ENCODE results near the gene SUFU.

The SUFU gene

DNA sequence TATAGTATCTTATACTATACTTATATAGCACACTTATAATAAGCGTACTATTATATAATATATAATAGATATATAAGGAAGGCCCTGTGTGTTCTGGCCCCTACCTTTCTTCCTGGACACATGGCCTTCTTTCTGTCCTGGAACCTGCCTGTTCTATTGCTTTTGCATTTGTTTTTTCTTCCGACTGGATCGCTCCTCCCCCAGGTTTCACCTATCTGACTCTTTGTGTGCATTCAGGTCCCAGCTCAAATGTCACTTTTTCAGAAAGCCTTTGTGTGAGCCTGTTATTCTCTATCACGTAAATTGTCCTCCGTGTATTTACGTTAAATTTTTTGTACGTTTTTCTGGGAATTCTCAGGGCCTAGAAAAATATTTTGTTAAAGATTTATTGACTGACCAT is 137.6 kb downstream of the SUFU start:
- TF ChIP-seq TARDBP (IDR thresholded peaks at IDR 0.05) = no peak
- TF ChIP-seq BHLHE40 (IDR thresholded peaks at IDR 0.05; ENCODE audit: borderline replicate concordance) = no peak
- TF ChIP-seq L3MBTL2 (conservative IDR thresholded peaks at IDR 0.05) = no peak; the same call in 1 of the 2 replicates
- no peak for TF ChIP-seq SP1 (IDR thresholded peaks at IDR 0.05)
- TF ChIP-seq HDGF (IDR thresholded peaks at IDR 0.05; ENCODE audit: borderline replicate concordance) = no peak
- TF ChIP-seq ARNT (IDR thresholded peaks at IDR 0.05) = no peak
- no peak for TF ChIP-seq LEF1 (IDR thresholded peaks at IDR 0.05; ENCODE audit: borderline replicate concordance)
- TF ChIP-seq SUZ12 (IDR thresholded peaks at IDR 0.05) = no peak
- no peak for TF ChIP-seq ELF4 (IDR thresholded peaks at IDR 0.05)
- TF ChIP-seq, protein P1, sequence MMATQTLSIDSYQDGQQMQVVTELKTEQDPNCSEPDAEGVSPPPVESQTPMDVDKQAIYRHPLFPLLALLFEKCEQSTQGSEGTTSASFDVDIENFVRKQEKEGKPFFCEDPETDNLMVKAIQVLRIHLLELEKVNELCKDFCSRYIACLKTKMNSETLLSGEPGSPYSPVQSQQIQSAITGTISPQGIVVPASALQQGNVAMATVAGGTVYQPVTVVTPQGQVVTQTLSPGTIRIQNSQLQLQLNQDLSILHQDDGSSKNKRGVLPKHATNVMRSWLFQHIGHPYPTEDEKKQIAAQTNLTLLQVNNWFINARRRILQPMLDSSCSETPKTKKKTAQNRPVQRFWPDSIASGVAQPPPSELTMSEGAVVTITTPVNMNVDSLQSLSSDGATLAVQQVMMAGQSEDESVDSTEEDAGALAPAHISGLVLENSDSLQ (IDR thresholded peaks at IDR 0.05) = no peak
- TF ChIP-seq FOXK2 (IDR thresholded peaks at IDR 0.05) = no peak
- TF ChIP-seq ZNF384 (IDR thresholded peaks at IDR 0.05) = no peak
- no peak for TF ChIP-seq CTBP1 (IDR thresholded peaks at IDR 0.05; ENCODE audit: borderline replicate concordance)
- no peak for TF ChIP-seq FOXM1 (IDR thresholded peaks at IDR 0.05; ENCODE audit: borderline replicate concordance)
- TF ChIP-seq FOXA1 (IDR thresholded peaks at IDR 0.05) = no peak
- no peak for TF ChIP-seq NFRKB (IDR thresholded peaks at IDR 0.05)
- ChIA-PET CTCF (no interaction called here), POLR2A (interaction anchor here (0.7 to 2.7 kb wide), 9 partner anchors 9 to 73 kb away, joined by 3 to 10 read pairs (median 4); partner anchors contain the start of genes ARL3 and SFXN2)
- no peak for DNase-seq (ENCODE audit: extremely low spot score)

DNA sequence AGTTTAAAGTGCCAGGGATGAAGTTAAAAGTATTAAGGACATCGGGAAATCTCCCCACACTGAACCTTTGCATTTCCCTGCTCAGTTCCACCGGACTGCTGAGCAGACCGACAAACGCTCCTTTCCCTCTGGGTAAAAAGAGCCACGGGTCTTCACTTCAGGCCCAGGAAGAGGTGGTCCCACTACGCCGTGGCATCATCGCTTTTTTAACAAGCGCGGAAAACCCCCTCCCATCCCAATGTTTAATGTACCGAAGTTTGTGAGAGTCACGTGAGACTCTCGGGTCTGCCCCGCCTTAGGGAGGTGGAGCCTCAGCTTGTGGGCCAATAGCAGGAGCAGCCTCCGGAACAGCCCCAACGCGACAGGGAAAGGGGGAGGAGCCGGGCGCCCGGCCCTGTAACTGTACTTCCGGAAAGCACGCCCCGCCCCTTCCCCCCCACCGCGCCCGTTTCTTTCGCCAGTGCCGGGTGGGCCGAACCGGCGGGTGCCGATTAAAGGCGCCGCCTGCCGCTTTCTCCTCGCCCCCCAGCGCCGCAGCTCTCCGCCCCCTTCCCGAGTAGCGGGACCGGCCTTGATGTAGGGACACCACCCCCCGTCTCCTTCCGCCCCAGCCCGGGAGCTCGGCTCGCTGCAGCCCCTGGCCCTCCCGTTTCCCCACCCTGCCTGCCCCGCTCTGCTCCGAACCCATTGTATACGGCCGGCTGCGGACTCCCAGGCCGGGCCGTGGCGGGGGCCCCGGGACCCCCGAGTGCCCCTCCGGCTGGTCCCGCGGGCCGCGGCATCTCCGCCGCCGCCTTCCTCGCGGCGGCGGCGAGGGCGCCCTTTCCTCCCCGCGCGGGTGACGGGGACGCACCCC is 138.3 kb downstream of the SUFU start:
- ChIA-PET CTCF (no interaction called here), POLR2A (interaction anchor here (0.7 to 2.7 kb wide), 12 partner anchors 10 to 72 kb away, joined by 3 to 10 read pairs (median 4); partner anchors contain the start of genes ARL3 and SFXN2)
- peak; percentile 95 for DNase-seq (ENCODE audit: extremely low spot score)
- peak; percentile 33; the same call in 1 of the 2 replicates for TF ChIP-seq ELF4 (IDR thresholded peaks at IDR 0.05)
- TF ChIP-seq ARNT (IDR thresholded peaks at IDR 0.05) = no peak
- TF ChIP-seq L3MBTL2 (conservative IDR thresholded peaks at IDR 0.05) = no peak

DNA sequence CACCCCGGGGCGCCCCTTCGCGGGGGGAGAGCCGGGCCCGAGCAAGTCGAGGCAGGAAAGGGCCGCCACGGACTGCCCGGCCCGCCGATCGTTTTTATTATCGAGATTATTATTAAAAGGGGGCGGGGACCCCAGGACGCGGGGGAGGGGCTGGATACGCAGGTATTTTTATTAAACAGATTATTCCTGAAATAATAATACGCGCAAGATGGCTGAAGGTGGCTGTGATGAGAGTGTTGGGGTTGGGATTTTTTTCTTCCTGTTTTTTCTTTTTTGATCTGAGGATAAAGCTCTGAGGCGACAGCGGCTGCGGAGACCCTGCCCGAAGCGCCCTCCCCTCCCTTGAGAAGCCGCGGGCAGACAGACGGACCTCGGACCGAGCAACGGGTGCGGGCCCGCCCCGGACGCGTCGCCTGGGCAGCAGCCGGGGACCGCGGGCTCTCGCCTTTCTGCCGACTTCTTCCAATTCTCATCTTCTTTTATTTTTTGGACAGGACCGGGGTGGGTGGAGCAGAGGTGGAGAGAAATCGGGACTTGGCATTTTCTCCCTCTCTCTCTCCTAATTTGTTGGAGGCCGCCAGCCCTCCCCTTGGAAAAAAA is 139.1 kb downstream of the SUFU start:
- TF ChIP-seq ELF4 (IDR thresholded peaks at IDR 0.05) = no peak
- ChIA-PET CTCF (no interaction called here), POLR2A (interaction anchor here (1.1 to 2.7 kb wide), 5 partner anchors 11 to 71 kb away, joined by 4 to 10 read pairs (median 7); partner anchors contain the start of genes ARL3 and SFXN2)
- no peak for DNase-seq (ENCODE audit: extremely low spot score)

DNA sequence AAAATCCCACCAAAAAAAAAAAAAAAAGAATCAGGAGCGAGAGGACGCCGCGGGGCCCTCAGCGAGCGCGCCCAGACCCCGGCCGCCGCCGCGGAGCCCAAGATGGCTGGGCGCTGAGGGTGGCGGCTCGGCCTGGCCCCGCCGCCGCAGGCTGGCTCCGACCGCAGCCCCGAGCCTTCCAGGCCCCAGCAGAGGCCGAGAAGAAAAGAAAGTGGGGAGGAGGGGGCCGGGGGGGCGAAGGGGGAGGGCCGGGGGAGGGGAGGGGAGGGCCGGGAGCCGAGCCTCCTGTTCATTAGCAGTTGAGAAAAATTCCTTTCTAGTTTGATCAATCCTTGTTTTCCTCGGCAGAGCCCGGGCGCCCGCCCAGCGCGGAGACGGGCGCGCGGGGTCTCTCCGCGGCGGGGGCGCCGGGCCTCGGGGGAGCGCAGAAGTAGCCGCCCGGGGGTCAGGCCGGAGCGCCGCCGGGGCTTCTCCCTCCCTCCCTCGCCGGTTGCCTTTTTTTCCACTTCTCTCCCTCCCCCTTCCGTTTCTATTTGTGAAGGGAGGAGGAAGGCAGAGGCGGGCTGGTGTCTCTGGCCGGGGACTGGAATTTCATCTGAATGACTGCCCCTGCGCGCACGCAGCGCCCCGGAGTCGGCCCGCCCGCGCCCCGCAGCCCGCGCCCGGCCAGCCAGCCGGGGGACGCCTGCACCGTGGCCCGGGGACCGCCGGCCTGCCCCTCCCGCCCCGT is 139.7 kb downstream of the SUFU start:
- DNase-seq (ENCODE audit: extremely low spot score) = peak; percentile 46
- CTCF ChIA-PET = interaction anchor here (0.7 to 1.1 kb wide), 2 partner anchors 27 to 33 kb away, joined by 3 to 4 read pairs; no protein-coding TSS in a partner anchor
- TF ChIP-seq ELF4 (IDR thresholded peaks at IDR 0.05) = no peak
- no peak for TF ChIP-seq ARNT (IDR thresholded peaks at IDR 0.05)
- no peak for TF ChIP-seq SUZ12 (IDR thresholded peaks at IDR 0.05)
- no peak for TF ChIP-seq FOXM1 (IDR thresholded peaks at IDR 0.05; ENCODE audit: borderline replicate concordance)
- no peak for TF ChIP-seq BHLHE40 (IDR thresholded peaks at IDR 0.05; ENCODE audit: borderline replicate concordance)
- TF ChIP-seq, protein P1 (IDR thresholded peaks at IDR 0.05) = no peak
- no peak for TF ChIP-seq TARDBP (IDR thresholded peaks at IDR 0.05)
- TF ChIP-seq ZNF384 (IDR thresholded peaks at IDR 0.05) = no peak
- no peak for TF ChIP-seq NFRKB (IDR thresholded peaks at IDR 0.05)
- no peak for TF ChIP-seq L3MBTL2 (conservative IDR thresholded peaks at IDR 0.05)
- no peak for TF ChIP-seq LEF1 (IDR thresholded peaks at IDR 0.05; ENCODE audit: borderline replicate concordance)
- TF ChIP-seq HDGF (IDR thresholded peaks at IDR 0.05; ENCODE audit: borderline replicate concordance) = no peak
- TF ChIP-seq SP1 (IDR thresholded peaks at IDR 0.05) = no peak
- no peak for TF ChIP-seq FOXK2 (IDR thresholded peaks at IDR 0.05)
- no peak for TF ChIP-seq CTBP1 (IDR thresholded peaks at IDR 0.05; ENCODE audit: borderline replicate concordance)
- TF ChIP-seq FOXA1 (IDR thresholded peaks at IDR 0.05) = no peak
- POLR2A ChIA-PET = interaction anchor here (1.2 to 2.3 kb wide), 6 partner anchors 19 to 140 kb away, joined by 3 to 17 read pairs (median 4); partner anchors contain the start of genes ARL3, SFXN2, SUFU and WBP1L

DNA sequence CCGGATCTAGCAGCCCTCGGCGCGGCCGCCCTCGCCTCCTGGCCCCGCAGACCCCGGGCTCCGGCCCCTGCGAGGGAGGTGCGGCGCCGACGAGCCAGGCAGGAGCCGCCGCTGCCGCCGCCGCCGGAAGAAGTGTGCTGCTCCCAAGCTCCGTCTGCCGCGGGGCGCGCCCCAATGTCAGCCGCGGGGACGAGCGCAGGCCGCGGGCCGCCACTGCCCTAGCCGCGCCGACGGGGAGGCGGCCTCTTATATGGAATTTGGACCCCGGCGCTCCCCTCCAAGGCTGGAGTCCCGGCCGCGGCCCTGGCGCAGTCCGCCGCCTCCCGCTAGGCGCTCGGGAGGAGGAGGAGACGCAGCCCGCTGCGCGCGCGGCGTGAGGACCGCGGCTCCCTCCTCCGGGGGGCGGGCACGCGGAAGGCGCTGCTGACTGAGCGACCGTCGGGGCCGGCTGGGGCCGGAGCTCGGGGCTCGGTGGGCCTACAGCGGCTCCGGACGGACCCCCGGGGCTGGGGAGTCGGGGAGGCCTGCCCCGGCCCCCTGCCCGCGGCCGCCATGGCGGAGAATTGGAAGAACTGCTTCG is 140.4 kb downstream of the SUFU start, which contains the start of gene TRIM8:
Gene TRIM8, plus strand, starts transcription at position 414 of the 580 bp plus-strand sequence. Its CDS starts 139 bp downstream, at position 553.
- TF ChIP-seq FOXK2 (IDR thresholded peaks at IDR 0.05) (no peak), ELF4 (IDR thresholded peaks at IDR 0.05) (no peak), ZNF384 (IDR thresholded peaks at IDR 0.05) (no peak), HDGF (IDR thresholded peaks at IDR 0.05; ENCODE audit: borderline replicate concordance) (no peak), SUZ12 (IDR thresholded peaks at IDR 0.05) (no peak), CTBP1 (IDR thresholded peaks at IDR 0.05; ENCODE audit: borderline replicate concordance) (no peak), FOXA1 (IDR thresholded peaks at IDR 0.05) (no peak), LEF1 (IDR thresholded peaks at IDR 0.05; ENCODE audit: borderline replicate concordance) (no peak), NFRKB (IDR thresholded peaks at IDR 0.05) (no peak), SP1 (IDR thresholded peaks at IDR 0.05) (no peak), BHLHE40 (IDR thresholded peaks at IDR 0.05; ENCODE audit: borderline replicate concordance) (no peak), L3MBTL2 (conservative IDR thresholded peaks at IDR 0.05) (no peak), TARDBP (IDR thresholded peaks at IDR 0.05) (no peak), FOXM1 (IDR thresholded peaks at IDR 0.05; ENCODE audit: borderline replicate concordance) (no peak), ARNT (IDR thresholded peaks at IDR 0.05) (no peak)
- TF ChIP-seq, protein P1 (IDR thresholded peaks at IDR 0.05) = no peak
- POLR2A ChIA-PET = interaction anchor here (0.8 to 3.1 kb wide), 19 partner anchors 8 to 224 kb away, joined by 3 to 24 read pairs (median 5); partner anchors contain the start of genes ACTR1A, ARL3, FBXL15 and SFXN2
- DNase-seq (ENCODE audit: extremely low spot score) = peak; percentile 48
- CTCF ChIA-PET = interaction anchor here (0.7 to 1.1 kb wide), 3 partner anchors 12 to 34 kb away, joined by 3 to 4 read pairs (median 3); no protein-coding TSS in a partner anchor
